ENCODE results near the gene PWP2.
"Not testable (repeated sequence)": the region's sequence is repeated elsewhere in the genome, so short reads cannot be mapped to it uniquely, and the experiment has no call there.

- TF ChIP-seq CTCF, POLR2A (IDR thresholded peaks at IDR 0.05): not testable (repeated sequence)
Observed at GRCh38 chr21:44163167-44163653, 56.0 kb downstream of the PWP2 start.
